Measurements from ENCODE around the gene RDH13.

GRCh38 chr19:55101261-55101660 lies 38.3 kb upstream of the RDH13 start:
- TF ChIP-seq RAD21 (IDR thresholded peaks at IDR 0.05; ENCODE audit: insufficient read depth, low read depth, low read length): no peak
- no peak for TF ChIP-seq PKNOX1 (IDR thresholded peaks at IDR 0.05)
- TF ChIP-seq POLR2AphosphoS5 (IDR thresholded peaks at IDR 0.05; ENCODE audit: low read length): no peak
- TF ChIP-seq, protein P1, sequence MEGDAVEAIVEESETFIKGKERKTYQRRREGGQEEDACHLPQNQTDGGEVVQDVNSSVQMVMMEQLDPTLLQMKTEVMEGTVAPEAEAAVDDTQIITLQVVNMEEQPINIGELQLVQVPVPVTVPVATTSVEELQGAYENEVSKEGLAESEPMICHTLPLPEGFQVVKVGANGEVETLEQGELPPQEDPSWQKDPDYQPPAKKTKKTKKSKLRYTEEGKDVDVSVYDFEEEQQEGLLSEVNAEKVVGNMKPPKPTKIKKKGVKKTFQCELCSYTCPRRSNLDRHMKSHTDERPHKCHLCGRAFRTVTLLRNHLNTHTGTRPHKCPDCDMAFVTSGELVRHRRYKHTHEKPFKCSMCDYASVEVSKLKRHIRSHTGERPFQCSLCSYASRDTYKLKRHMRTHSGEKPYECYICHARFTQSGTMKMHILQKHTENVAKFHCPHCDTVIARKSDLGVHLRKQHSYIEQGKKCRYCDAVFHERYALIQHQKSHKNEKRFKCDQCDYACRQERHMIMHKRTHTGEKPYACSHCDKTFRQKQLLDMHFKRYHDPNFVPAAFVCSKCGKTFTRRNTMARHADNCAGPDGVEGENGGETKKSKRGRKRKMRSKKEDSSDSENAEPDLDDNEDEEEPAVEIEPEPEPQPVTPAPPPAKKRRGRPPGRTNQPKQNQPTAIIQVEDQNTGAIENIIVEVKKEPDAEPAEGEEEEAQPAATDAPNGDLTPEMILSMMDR (IDR thresholded peaks at IDR 0.05 in 2 of 3, conservative IDR thresholded peaks at IDR 0.05 in 1 of 3; ENCODE audit: control insufficient read depth in 2 of 3, extremely low read depth in 1 of 3, insufficient read depth in 1 of 3, low read depth in 3 of 3, low read length in 3 of 3): no peak
- no peak for TF ChIP-seq ESRRA (IDR thresholded peaks at IDR 0.05; ENCODE audit: low read length)
- TF ChIP-seq HCFC1 (IDR thresholded peaks at IDR 0.05; ENCODE audit: low read length): no peak
- TF ChIP-seq POLR2A (IDR thresholded peaks at IDR 0.05; ENCODE audit: low read depth, low read length): no peak
- no peak for TF ChIP-seq MTA3 (IDR thresholded peaks at IDR 0.05; ENCODE audit: borderline replicate concordance, low read length)

Measured in GM12878 (cell line).